ENCODE results near the gene PSMC1.

GRCh38 chr14:90321891-90322290, 65.5 kb downstream of the PSMC1 start:
- TF ChIP-seq CTCF (IDR thresholded peaks at IDR 0.05) = no peak
- no peak for TF ChIP-seq POLR2A (IDR thresholded peaks at IDR 0.05)
